CD4-positive, alpha-beta T cell treated with Interferon gamma for 1 hour (primary cell): ENCODE measurements around the gene TBC1D3B.
"Not testable (repeated sequence)": the region's sequence is repeated elsewhere in the genome, so short reads cannot be mapped to it uniquely, and the experiment has no call there.

Source experiments
- DNase-seq: peaks from one replicate; pipeline ENCODE4 v3.0.0-alpha.2; 2020

The TBC1D3B gene

GRCh38 chr17:36176536-36176935, at the start of gene TBC1D3B:
Gene TBC1D3B, minus strand, starts transcription at chr17:36176636. Its CDS starts 1,586 bp downstream, at chr17:36175050.
- DNase-seq: not testable (repeated sequence)

DNA sequence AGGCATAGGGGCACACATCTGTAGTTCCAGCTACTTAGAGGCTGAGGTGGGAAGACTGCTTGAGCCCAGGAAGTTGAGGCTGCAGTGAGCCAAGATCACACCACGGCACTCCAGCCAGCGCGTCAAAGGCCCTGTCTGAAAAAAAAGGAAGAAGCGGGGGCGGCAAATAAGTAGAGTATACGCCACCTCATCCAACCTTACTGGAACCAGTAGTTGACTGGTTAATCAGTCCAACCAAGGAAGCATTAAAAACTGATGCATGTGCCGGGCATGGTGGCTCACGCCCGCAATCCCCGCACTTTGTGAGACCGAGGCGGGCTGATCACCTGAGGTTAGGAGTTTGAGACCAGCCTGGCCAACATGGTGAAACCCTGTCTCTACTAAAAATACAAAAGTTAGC, 46.5 kb upstream of the TBC1D3B start:
- not testable (repeated sequence) for DNase-seq

DNA sequence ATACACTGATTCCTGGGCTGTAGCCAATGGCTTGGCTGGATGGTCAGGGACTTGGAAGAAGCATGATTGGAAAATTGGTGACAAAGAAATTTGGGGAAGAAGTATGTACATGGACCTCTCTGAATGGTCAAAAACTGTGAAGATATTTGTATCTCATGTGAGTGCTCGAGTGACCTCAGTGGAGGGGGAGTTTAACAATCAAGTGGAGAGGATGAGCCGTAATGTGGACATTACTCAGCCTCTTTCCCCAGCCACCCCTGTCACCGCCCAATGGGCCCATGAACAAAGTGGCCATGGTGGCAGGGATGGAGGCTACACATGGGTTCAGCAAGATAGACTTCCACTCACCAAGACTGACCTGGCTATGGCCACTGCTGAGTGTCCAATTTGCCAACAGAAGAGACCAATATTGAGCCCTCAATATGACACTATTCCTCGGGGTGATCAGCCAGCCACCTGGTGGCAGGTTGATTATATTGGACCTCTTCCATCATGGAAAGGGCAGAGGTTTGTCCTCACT, 45.2 kb upstream of the TBC1D3B start:
- not testable (repeated sequence) for DNase-seq

DNA sequence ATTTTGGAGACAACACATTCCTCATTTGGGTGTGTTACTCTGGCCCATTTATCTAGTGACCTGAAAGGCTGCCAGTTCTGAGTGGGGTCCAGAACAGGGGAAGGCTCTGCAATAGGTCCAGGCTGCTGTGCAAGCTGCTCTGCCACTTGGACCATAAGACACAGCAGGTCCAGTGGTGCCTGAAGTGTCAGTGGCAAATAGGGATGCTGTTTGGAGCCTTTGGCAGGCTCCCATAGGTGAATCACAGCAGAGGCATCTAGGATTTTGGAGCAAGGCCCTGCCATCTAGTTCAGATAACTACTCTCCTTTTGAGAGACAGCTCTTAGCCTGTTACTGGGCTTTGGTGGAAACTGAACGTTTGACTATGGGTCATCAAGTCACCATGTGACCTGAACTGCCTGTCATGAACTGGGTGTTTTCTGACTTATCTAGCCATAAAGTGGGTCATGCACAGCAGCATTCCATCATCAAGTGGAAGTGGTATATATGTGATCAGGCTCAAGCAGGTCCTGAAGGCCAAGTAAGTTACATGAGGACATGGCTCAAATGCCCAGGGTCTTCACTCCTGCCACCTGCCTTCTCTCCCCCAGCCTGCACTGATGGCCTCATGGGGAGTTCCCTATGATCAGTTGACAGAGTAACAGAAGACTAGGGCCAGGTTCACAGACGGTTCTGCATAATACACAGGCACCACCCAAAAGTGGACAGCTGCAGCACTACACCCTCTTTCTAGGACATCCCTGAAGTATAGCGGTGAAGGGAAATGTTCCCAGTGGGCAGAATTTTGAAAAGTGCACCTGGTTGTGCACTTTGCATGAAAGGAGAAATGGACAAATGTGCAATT, 44.5 kb upstream of the TBC1D3B start:
- DNase-seq: not testable (repeated sequence)

- DNase-seq: not testable (repeated sequence)
These were observed 43.1 kb upstream of the TBC1D3B start for GRCh38 chr17:36219556-36219955.

- not testable (repeated sequence) for DNase-seq
These were observed 39.2 kb upstream of the TBC1D3B start for GRCh38 chr17:36215406-36216308.

DNA sequence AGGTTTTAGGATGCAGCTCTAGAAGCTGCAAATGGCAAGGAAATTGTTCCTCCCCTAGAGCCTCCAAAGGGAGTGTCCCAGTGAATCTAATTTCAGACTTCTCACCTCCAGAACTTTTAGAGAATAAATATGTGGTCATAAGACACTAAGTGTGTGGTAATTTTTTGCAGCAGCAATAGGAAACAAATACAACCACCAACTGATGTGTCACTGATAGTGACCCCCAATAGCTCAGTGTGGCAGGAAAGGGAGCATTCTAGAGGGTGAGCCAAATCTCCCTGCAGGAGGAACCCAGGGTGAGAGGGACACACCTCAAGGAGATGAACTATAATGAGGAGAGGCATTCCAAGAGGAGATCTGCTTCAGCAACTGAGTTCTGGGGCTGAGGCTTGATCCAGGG, 38.5 kb upstream of the TBC1D3B start:
- DNase-seq: no peak

DNA sequence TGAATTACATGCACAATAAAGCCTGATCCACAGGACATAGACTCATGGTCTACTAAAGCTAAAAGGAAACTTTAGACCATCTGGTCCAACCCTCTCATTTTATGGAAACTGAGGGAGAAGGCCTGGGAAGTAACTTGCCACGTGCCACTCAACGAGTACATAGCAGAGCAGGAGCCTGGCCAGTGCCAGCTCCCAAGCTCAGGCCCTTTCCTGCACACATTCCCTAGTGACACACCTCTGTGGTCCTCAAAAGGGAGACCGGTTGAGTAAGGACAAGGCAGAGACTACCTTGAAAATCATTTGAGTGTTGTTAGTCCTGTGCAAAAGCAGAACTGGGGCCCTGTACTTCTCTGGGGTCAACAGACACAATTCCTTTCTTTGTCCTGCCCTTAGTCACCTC, 37.3 kb upstream of the TBC1D3B start:
- DNase-seq: no peak

DNA sequence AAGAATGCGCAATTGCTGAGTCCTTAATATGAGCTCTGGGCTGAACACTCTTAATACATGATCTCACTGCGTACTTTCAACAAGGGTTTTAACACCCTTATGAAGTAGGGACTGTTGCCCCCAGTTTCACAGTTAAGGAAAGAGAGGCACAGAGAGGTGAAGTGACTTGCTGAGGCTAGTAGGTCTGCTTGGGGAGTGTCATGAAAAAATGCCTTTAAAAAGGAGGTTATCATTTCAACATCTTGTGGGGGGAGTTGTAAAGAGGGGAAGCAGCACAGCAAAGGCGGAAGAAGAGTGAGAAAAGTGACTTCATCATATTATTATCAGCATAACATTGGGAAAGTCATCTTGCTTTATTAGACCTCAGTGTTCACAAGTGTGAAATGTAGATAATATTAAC, 36.5 kb upstream of the TBC1D3B start:
- DNase-seq: no peak

- no peak for DNase-seq
These were observed 35.8 kb upstream of the TBC1D3B start for GRCh38 chr17:36212272-36212605.

GRCh38 chr17:36211484-36212271, 35.2 kb upstream of the TBC1D3B start:
- peak; percentile 62 for DNase-seq

DNA sequence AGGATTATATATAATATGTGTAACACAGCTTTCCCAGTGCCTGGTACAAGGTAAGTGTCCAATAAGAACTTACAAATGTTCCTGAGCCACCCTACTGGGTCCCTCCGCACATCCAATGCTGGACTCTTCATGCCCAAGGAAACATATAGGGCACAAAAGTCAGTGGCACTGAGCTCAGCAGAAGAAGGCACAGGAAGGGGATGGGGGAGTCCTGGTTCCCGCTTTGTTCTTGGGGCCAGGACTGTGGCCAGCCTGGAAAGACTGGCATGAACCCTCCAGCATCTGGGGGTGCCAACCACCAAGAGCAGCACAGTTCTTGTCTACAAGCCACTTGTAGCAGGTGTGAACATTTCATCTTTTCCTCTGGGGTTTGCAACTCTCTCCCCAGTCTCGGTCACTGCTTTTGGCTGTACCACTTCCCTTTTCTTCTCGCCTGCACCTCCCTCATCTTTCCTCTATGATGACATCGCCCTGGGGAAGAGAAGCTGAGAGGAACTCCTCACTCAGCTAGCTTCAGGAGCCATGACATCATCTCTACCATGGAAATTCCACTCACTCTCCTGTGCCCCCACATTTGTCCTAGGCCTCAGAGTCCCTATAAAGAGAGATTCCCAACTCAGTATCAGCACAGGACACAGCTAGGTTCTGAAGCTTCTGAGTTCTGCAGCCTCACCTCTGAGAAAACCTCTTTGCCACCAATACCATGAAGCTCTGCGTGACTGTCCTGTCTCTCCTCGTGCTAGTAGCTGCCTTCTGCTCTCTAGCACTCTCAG, 34.2 kb upstream of the TBC1D3B start, which contains the start of gene CCL4L2:
Gene CCL4L2 (plus strand): TSS at position 625 of the 773 bp plus-strand sequence.
- DNase-seq: peak; percentile 61

DNA sequence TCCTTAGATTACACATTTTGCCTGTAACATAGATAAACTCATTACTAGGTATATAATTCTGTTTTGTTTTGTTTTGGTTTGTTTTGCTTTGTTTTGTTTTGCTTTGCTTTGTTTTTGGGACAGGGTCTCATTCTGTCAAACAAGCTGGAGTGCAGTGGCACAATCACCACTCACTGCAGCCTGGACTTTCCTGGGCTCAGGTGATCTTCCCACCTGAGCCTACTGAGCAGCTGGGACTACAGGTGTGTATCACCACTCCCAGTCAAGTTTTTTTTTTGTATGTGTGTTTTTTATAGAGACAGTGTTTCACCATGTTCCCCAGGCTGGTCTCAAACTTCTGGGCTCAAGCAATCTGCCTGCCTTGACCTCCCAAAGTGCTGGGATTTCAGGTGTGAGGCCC, 33.1 kb upstream of the TBC1D3B start:
- no peak for DNase-seq

- DNase-seq: not testable (repeated sequence)
These were observed 30.9 kb upstream of the TBC1D3B start for GRCh38 chr17:36207383-36207782.

DNA sequence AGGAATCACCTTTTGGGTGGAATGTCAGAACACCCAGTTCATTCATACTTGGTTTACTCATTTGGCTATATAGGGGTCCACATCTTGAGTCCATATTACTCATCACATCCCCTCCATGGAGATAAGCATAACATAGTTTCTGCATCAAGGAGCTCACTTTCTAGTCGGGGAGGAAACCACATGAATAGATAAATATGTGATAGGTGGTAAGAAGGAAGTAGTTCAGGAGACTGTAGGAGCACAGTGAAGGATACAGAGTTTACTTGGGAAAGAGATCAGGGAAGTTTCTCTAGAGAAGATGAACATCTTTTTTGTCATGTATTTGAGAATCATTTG, 30.0 kb upstream of the TBC1D3B start:
- DNase-seq: not testable (repeated sequence)

DNA sequence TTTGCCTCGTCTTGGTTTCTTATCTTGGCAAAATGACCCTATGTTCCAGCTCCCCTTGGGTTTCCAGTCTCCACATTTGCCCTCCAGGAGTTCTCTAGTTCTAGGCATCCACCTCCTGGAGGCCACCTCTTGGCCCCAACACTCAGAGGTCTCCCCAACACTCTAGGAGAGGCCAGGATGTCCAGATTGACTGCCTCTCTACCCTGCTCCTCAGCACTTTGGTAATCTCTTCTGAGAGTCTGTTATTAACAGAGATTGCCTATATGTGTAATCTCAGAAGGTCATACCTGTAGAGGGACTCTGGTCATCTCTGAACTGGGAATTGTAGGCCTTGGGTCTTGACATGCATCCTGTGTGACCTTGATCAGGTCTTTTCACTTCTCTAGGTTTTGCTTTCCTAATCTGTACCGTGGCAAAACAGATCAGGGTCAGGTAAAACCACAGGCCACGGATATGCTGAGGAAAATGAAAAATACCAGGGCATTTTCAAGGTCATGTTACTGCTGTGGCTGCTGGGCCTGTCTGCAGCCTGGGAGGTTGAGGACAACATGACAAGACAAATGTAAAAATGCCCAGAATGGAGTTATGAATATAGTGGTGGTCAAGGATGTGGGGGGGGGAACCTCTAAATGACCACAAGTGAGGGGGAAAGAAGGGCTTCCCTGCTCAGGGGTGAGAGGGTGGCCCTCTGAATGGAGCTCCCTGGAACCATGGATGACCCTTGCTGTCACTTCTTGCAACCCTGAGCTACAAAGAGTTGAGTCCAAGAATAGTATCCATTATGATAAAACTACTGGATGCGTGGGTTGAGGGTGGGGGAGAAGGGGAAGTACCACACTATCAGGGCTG, 29.4 kb upstream of the TBC1D3B start:
- DNase-seq: no peak

DNA sequence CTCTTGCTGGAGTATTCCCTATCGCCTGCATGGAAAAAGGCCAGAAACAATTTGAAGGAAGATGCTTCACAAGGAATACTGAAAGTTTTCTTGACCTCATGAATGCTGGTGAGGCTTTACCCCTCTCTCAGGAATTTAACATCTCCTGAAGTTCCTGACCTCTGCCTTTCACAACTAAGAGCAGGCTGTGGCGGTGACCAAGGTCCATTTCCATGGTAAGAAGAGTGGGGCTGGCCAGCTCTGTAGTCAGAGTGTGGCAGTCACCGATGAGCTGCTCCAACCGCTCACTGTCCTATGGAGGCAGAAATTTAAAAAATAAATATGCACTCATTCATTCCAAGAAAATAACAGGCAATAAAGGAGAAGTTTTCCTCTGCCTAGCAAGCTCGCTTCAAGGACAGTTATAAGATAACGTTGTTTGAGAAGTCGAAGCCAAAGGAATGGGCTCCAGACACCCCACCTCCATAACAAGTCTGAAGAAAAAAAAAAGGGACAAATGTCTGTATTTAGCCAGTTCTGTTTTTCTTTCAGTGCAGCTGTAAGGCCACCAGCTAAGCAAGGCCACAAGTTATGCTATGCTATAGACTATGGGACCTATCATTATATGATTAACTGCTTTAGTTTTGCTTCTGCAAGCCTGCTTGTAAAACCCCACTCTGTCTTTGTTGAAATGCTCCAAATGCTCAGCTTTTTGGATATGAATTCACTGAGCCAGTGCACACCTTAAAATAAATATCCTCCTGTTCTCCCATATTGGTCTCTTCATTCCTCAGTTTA, 28.5 kb upstream of the TBC1D3B start:
- DNase-seq: no peak

DNA sequence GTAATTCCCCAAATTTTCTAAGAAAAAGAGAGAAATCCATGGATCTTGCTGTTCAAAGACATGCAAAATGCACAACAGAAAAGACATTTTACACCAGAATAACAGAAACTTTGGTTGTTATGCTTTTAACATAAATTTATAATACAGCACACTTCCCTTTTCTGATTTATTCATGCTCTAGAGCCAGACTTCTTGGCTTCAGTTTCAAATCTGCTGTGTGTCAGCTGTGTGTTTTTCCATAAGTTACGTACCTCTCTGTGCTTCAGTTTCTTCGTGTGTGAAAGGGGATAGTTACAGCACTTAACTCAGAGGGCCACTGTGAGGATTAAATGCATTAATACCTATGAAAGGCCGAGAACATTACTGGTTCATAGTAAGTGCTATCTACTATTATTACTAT, 26.9 kb upstream of the TBC1D3B start:
- no peak for DNase-seq

DNA sequence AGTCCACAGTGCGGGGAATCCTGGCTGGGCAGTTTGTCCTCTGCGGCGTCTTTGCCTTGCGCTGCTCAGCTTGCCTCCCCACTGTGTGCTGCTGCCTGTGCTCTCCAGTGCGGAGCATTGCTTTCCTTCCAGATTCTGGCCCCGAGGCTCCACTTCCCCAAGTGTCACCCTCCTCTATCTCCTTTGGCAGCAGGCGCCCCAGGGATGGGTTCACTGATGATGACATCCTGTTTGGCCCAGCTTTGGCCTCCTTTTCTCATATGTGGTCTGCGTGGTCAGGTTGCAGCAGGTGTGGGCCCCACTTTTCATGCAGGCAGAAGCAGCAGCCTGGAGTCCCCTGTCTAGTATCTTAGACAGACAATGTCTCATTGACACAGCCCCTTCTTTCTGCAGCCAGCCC, 25.1 kb upstream of the TBC1D3B start:
- peak; percentile 12 for DNase-seq

DNA sequence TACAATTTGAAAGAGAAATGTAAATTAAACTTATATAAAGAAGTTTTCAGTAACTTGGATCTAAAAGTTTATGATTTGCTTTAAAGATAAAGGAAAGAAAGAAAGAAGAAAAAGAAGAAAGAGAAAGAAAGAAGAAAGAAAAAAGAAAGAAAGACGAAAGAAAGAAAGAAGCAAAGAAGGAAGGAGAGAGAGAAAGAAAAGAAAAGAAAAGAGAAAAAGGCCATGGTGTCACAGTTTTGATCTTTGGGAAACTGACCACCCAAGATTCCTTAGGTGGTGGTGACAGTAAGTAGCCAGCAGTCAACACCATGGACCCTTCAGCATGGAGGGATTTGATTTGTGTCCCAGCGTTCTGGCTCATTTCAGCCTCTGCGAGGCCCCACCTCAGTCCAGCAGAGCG, 24.7 kb upstream of the TBC1D3B start:
- not testable (repeated sequence) for DNase-seq
